ENCODE measurements around the gene CTNNA3. TPM values are rescaled to one million over a fixed set of nuclear protein-coding genes. Genes with fewer than 3 reads are reported as not detected.

CTNNA3 gene
- total RNA-seq, 1 donor from 2014 or later: under 0.01 TPM

GRCh38 chr10:66318761-66319160 lies 1377.2 kb downstream of the CTNNA3 start:
- intact Hi-C loops (cut with DNase I): no loop called here
- DNase-seq (ENCODE audit: low spot score in 2 of 2): no peak
- H3K36me3 ChIP-seq: no peaks in the 10 kb centered on the region
- H3K4me3 ChIP-seq: no peak overlapping the region
- no peaks in the 10 kb centered on the region for H3K4me1 ChIP-seq
- TF ChIP-seq, protein P1, sequence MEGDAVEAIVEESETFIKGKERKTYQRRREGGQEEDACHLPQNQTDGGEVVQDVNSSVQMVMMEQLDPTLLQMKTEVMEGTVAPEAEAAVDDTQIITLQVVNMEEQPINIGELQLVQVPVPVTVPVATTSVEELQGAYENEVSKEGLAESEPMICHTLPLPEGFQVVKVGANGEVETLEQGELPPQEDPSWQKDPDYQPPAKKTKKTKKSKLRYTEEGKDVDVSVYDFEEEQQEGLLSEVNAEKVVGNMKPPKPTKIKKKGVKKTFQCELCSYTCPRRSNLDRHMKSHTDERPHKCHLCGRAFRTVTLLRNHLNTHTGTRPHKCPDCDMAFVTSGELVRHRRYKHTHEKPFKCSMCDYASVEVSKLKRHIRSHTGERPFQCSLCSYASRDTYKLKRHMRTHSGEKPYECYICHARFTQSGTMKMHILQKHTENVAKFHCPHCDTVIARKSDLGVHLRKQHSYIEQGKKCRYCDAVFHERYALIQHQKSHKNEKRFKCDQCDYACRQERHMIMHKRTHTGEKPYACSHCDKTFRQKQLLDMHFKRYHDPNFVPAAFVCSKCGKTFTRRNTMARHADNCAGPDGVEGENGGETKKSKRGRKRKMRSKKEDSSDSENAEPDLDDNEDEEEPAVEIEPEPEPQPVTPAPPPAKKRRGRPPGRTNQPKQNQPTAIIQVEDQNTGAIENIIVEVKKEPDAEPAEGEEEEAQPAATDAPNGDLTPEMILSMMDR (IDR thresholded peaks at IDR 0.05): no peak
- no peaks in the 10 kb centered on the region for H3K9me3 ChIP-seq
- no peak overlapping the region for H3K27ac ChIP-seq
- H3K27me3 ChIP-seq: no peaks in the 10 kb centered on the region

DNA sequence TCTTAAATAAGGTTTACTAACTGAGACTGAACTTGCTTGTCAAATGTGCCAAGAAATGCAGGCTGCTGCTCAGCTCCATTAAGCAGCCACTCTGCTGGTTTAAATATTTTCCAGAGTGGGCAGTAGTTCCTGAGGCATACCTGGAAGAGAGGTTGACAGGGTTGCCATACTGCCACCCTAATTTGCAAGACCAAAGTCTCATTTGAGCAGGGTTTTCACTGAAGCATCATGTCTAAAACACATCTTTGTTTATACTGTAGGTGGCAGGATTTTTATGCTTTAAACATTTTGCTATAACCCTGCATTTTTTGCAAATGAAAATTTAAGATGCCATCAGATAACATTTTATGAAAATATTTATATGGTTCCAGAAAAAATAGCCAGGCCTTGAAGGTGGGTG lies 1388.2 kb downstream of the CTNNA3 start:
- no peak overlapping the region for H3K27ac ChIP-seq
- H3K4me1 ChIP-seq: no peaks in the 10 kb centered on the region
- H3K4me3 ChIP-seq: no peak overlapping the region
- no peaks in the 10 kb centered on the region for H3K36me3 ChIP-seq
- H3K9me3 ChIP-seq: no peaks in the 10 kb centered on the region
- TF ChIP-seq, protein P1 (IDR thresholded peaks at IDR 0.05): no peak
- DNase-seq (ENCODE audit: low spot score in 2 of 2): no peak
- no peaks in the 10 kb centered on the region for H3K27me3 ChIP-seq
- intact Hi-C loops (cut with DNase I): no loop called here

DNA sequence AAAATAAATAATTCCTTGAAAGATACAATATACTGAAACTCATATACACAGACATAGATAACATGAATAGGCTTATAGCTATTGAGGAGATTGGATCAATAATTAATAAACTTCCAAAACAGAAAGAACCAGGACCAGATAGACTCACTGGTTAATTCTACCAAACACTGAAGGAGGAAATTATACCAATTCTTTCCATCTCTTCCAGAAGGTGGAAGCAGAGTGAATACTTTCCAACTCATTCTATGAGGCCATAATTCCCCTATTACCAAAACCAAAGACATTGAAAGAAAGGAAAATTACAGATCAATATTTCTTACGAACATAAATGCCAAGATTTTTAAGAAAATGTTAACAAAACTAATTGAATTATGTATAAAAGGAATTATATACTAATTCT lies 1394.9 kb downstream of the CTNNA3 start:
- Histone ChIP-seq H3K9me3 (no peaks in the 10 kb centered on the region), H3K4me3 (no peak overlapping the region), H3K4me1 (no peaks in the 10 kb centered on the region), H3K27ac (no peak overlapping the region), H3K27me3 (no peaks in the 10 kb centered on the region), H3K36me3 (no peaks in the 10 kb centered on the region)
- intact Hi-C loops (cut with DNase I): no loop called here
- TF ChIP-seq, protein P1 (IDR thresholded peaks at IDR 0.05): no peak
- no peak for DNase-seq (ENCODE audit: low spot score in 2 of 2)

- H3K4me3 ChIP-seq: no peak overlapping the region
- intact Hi-C loops (cut with DNase I): no loop called here
- H3K27ac ChIP-seq: no peak overlapping the region
- H3K27me3 ChIP-seq: no peaks in the 10 kb centered on the region
- no peaks in the 10 kb centered on the region for H3K9me3 ChIP-seq
- TF ChIP-seq, protein P1 (IDR thresholded peaks at IDR 0.05): no peak
- no peaks in the 10 kb centered on the region for H3K36me3 ChIP-seq
- no peak for DNase-seq (ENCODE audit: low spot score in 2 of 2)
- no peaks in the 10 kb centered on the region for H3K4me1 ChIP-seq
Observed at GRCh38 chr10:66295602-66296001, 1400.4 kb downstream of the CTNNA3 start.

DNA sequence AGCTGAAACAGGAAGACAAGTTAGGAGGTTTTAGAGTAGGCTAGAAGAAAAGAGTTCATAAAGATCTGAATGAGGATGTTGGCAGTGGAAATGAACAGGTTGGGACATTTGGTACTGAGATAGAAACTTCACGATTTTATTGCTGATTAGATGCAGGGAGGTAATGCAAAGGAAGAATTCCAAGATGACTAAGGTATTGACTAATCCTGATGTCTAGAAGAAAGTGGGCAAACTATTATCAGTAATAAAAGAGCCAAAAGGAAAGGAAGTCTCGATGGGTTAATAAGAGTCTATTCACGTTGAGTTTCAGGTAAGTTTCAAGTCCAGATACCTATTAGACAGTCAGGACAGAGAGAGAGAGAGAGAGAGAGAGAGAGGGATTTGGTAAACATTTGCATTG lies 1401.5 kb downstream of the CTNNA3 start:
- intact Hi-C loops (cut with DNase I): no loop called here
- TF ChIP-seq, protein P1 (IDR thresholded peaks at IDR 0.05): no peak
- Histone ChIP-seq H3K27me3 (no peaks in the 10 kb centered on the region), H3K9me3 (no peaks in the 10 kb centered on the region), H3K27ac (no peak overlapping the region), H3K4me1 (no peaks in the 10 kb centered on the region), H3K4me3 (no peak overlapping the region), H3K36me3 (no peaks in the 10 kb centered on the region)
- DNase-seq (ENCODE audit: low spot score in 2 of 2): no peak

DNA sequence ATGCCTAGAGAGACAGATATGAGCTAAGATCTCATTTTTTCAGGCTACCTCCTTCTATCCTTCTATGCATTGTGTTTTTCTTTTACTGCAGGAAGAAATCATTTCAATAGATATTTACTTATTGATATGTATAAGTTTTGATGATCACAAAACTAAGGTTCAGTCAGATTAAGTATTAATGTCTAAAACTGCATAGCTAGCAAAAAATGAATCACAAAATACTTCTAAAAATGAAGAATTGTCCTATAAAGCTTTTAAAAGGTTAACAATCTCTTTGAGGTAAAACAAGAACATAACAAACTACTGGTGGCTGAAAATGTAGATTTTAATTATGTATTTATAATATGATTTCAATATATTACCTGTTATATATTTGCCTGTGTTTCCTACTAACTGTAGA lies 1403.1 kb downstream of the CTNNA3 start:
- intact Hi-C loops (cut with DNase I): no loop called here
- H3K4me3 ChIP-seq: no peak overlapping the region
- H3K36me3 ChIP-seq: no peaks in the 10 kb centered on the region
- H3K27ac ChIP-seq: no peak overlapping the region
- H3K9me3 ChIP-seq: no peaks in the 10 kb centered on the region
- DNase-seq (ENCODE audit: low spot score in 2 of 2): no peak
- TF ChIP-seq, protein P1 (IDR thresholded peaks at IDR 0.05): no peak
- H3K27me3 ChIP-seq: no peaks in the 10 kb centered on the region
- no peaks in the 10 kb centered on the region for H3K4me1 ChIP-seq

Measured in ascending aorta (tissue), 2 donors.